DOHH2 (cell line): ENCODE results near the gene IL6.

Experiments used
- H3F3A ChIP-seq: fragments of 200-600 bp; sonication (generic), shearing (Covaris generic); 2 replicates; pipeline ENCODE4 v1.6.0; 2016; ENCODE audit warnings: antibody characterized with exemption, mild to moderate bottlenecking; ENCODE audit not compliant: control insufficient read depth, insufficient read depth
- H3K27ac ChIP-seq: fragments of 200-600 bp; sonication (generic); 2 replicates; pipeline ENCODE4 v1.5.1; 2014; ENCODE audit warnings: low read depth, mild to moderate bottlenecking, low read length, moderate library complexity
- H3K27me3 ChIP-seq: fragments of 200-600 bp; sonication (generic); 2 replicates; pipeline ENCODE4 v1.6.1; 2014; ENCODE audit warnings: mild to moderate bottlenecking, low read length, mixed read lengths; ENCODE audit not compliant: control insufficient read depth
- H3K36me3 ChIP-seq: fragments of 200-600 bp; sonication (generic); 2 replicates; pipeline ENCODE4 v1.6.1; 2014; ENCODE audit warnings: mild to moderate bottlenecking, low read length, moderate library complexity, mixed read lengths; ENCODE audit not compliant: control insufficient read depth
- H3K4me1 ChIP-seq: fragments of 200-600 bp; sonication (generic); 2 replicates; pipeline ENCODE4 v1.6.1; 2014; ENCODE audit warnings: mild to moderate bottlenecking, low read length, mixed read lengths; ENCODE audit not compliant: control insufficient read depth
- H3K4me2 ChIP-seq: fragments of 200-600 bp; sonication (generic); 2 replicates; pipeline ENCODE4 v1.6.0; 2014; ENCODE audit warnings: mild to moderate bottlenecking, low read length, moderate library complexity
- H3K4me3 ChIP-seq: fragments of 200-600 bp; sonication (generic); 2 replicates; pipeline ENCODE4 v1.5.1; 2014; ENCODE audit warnings: mild to moderate bottlenecking, low read length, mixed read lengths
- H3K79me2 ChIP-seq: fragments of 200-600 bp; sonication (generic); 2 replicates; pipeline ENCODE4 v1.6.1; 2014; ENCODE audit warnings: mild to moderate bottlenecking, low read length, mixed read lengths; ENCODE audit not compliant: control insufficient read depth
- H3K9me2 ChIP-seq: fragments of 200-600 bp; sonication (generic); replicated peaks from 2 replicates; pipeline ENCODE4 v1.6.1; 2014; ENCODE audit warnings: mild to moderate bottlenecking, low read length, mixed read lengths; ENCODE audit not compliant: control insufficient read depth
- H3K9me3 ChIP-seq: fragments of 200-600 bp; sonication (generic); 2 replicates; pipeline ENCODE4 v1.6.1; 2014; ENCODE audit warnings: antibody characterized with exemption, low read length, mixed read lengths; ENCODE audit not compliant: control insufficient read depth, insufficient read depth
- H4K20me1 ChIP-seq: fragments of 200-600 bp; sonication (generic); 2 replicates; pipeline ENCODE4 v1.6.0; 2014; ENCODE audit warnings: low read depth, mild to moderate bottlenecking, antibody characterized with exemption, low read length, moderate library complexity; ENCODE audit not compliant: control insufficient read depth, insufficient read depth
- EZH2phosphoT487 ChIP-seq: fragments of 200-600 bp; sonication (generic); IDR thresholded peaks from 2 replicates; pipeline ENCODE4 v1.6.1; 2017; ENCODE audit warnings: borderline replicate concordance, mild to moderate bottlenecking, antibody characterized with exemption, low read length, moderate library complexity, mixed read lengths
- TF ChIP-seq, protein P1 (sequence below): fragments of 200-600 bp; sonication (generic); IDR thresholded peaks from one replicate; pipeline ENCODE4 v1.5.1; 2014; ENCODE audit warnings: antibody characterized with exemption, mild to moderate bottlenecking, low read depth, low read length; ENCODE audit not compliant: poor library complexity, severe bottlenecking

Gene IL6

DNA sequence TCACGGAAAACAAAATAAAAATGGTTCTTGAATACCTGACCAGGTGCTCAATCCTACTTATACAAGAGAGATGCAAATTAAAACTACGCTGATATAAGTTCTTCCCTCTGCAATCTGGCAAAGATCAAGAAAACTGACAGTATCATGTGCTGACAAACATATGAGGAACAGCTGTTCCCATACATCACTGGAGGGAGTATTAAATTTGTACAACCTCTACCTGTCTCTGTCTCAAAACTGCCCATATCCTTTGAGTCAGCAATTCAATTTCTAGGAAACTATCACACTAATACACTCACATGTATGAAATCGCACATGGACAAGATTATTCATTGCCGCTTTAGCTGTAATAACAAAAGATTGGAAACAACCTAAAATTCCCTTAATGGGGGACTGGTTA, 11.0 kb upstream of the IL6 start:
- Histone ChIP-seq H3K4me3 (no peak overlapping the region), H3K4me1 (peaks cover 6% of the 10 kb centered on the region), H3F3A (no peaks in the 10 kb centered on the region), H3K27ac (no peak overlapping the region), H3K79me2 (no peaks in the 10 kb centered on the region), H3K4me2 (no peak overlapping the region), H3K27me3 (peaks cover 73% of the 10 kb centered on the region), H3K36me3 (no peaks in the 10 kb centered on the region), H3K9me3 (no peaks in the 10 kb centered on the region), H4K20me1 (no peaks in the 10 kb centered on the region), H3K9me2 (no peaks in the 10 kb centered on the region)
- TF ChIP-seq, protein P1, sequence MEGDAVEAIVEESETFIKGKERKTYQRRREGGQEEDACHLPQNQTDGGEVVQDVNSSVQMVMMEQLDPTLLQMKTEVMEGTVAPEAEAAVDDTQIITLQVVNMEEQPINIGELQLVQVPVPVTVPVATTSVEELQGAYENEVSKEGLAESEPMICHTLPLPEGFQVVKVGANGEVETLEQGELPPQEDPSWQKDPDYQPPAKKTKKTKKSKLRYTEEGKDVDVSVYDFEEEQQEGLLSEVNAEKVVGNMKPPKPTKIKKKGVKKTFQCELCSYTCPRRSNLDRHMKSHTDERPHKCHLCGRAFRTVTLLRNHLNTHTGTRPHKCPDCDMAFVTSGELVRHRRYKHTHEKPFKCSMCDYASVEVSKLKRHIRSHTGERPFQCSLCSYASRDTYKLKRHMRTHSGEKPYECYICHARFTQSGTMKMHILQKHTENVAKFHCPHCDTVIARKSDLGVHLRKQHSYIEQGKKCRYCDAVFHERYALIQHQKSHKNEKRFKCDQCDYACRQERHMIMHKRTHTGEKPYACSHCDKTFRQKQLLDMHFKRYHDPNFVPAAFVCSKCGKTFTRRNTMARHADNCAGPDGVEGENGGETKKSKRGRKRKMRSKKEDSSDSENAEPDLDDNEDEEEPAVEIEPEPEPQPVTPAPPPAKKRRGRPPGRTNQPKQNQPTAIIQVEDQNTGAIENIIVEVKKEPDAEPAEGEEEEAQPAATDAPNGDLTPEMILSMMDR, result no peak
- no peak for TF ChIP-seq EZH2phosphoT487

DNA sequence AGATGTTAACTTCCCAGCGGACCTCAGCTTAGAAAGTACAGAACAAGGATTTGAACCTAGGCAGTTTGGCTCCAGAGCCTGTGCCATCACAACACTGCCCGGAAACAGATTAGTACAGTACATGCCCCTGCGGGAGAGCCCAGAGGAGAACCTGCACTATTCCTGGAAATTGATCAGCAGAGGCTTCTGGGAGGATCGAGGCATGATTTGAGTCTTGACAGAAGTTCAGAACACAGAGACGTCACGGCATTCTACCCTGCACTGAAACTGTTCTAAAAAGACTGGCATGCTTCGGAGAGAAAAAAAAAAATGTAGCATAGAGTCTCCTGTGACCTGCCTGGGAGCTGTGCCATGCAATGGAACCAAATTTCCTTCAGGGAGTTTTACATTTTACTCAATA, 9.2 kb upstream of the IL6 start:
- no peaks in the 10 kb centered on the region for H4K20me1 ChIP-seq
- H3K79me2 ChIP-seq, result no peaks in the 10 kb centered on the region
- H3F3A ChIP-seq, result no peaks in the 10 kb centered on the region
- peaks cover 81% of the 10 kb centered on the region for H3K27me3 ChIP-seq
- no peak overlapping the region for H3K4me2 ChIP-seq
- TF ChIP-seq EZH2phosphoT487, result no peak
- TF ChIP-seq, protein P1, result no peak
- H3K36me3 ChIP-seq, result no peaks in the 10 kb centered on the region
- peaks cover 3% of the 10 kb centered on the region for H3K4me1 ChIP-seq
- H3K9me2 ChIP-seq, result no peaks in the 10 kb centered on the region
- H3K9me3 ChIP-seq, result no peaks in the 10 kb centered on the region
- no peak overlapping the region for H3K27ac ChIP-seq
- no peak overlapping the region for H3K4me3 ChIP-seq

DNA sequence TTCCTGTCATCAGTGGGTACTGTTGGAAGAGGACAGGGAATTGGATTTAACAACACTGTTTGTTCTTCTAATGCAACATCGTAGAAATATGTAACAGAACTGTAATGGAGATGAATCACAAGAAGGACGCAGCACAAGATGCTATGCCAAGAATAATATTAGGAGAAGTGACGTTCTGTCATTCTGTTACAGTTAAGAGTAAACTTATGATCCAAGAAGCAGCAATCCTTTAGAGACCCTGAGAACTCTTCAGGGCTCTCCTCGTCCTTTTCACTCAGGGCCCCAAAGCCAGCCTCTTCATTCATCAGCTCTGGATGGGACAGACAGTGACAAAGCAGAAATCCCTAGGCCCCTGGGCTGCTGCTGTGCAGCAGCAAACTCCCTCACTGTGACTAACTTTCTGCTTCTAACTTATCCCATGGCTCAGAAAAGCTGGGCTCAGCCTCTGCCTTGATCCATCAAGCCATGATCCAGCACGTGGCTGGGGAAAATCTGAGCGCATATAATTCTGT, 8.7 kb upstream of the IL6 start:
- H3K27ac ChIP-seq, result no peak overlapping the region
- H3K9me2 ChIP-seq, result no peaks in the 10 kb centered on the region
- H3F3A ChIP-seq, result no peaks in the 10 kb centered on the region
- no peaks in the 10 kb centered on the region for H3K4me1 ChIP-seq
- no peaks in the 10 kb centered on the region for H3K36me3 ChIP-seq
- no peaks in the 10 kb centered on the region for H4K20me1 ChIP-seq
- peaks cover 85% of the 10 kb centered on the region for H3K27me3 ChIP-seq
- H3K9me3 ChIP-seq, result no peaks in the 10 kb centered on the region
- TF ChIP-seq EZH2phosphoT487, result no peak
- TF ChIP-seq, protein P1, result no peak
- no peaks in the 10 kb centered on the region for H3K79me2 ChIP-seq
- no peak overlapping the region for H3K4me3 ChIP-seq
- no peak overlapping the region for H3K4me2 ChIP-seq

DNA sequence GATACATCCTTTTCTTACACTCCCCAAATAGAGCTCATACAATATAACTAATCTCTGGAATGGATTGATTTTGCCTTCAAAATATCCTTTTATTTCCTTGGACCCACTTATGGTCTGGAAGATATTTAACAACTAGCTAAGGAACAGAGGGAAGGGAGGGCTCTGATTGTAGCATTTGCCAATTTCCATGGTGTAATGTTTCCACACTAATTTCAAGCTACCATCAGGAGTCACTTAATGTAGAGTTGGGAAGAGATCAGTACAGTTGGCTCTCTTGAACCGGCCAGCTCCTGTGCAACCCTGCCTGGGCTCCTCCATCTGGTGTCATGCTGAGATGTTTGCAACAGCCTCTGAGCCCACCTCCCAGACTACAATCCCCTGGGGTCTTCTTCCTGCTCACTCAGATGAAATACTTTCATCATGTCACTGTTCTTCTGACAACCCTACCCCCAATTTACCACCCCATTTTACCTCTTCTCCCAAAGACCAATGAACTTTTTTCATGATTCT, 8.0 kb upstream of the IL6 start:
- H3K27ac ChIP-seq, result no peak overlapping the region
- H3F3A ChIP-seq, result no peaks in the 10 kb centered on the region
- H3K9me2 ChIP-seq, result no peaks in the 10 kb centered on the region
- H4K20me1 ChIP-seq, result no peaks in the 10 kb centered on the region
- no peaks in the 10 kb centered on the region for H3K9me3 ChIP-seq
- no peak overlapping the region for H3K4me2 ChIP-seq
- H3K4me1 ChIP-seq, result no peaks in the 10 kb centered on the region
- no peak for TF ChIP-seq EZH2phosphoT487
- TF ChIP-seq, protein P1, result no peak
- peaks cover 87% of the 10 kb centered on the region for H3K27me3 ChIP-seq
- H3K36me3 ChIP-seq, result no peaks in the 10 kb centered on the region
- no peak overlapping the region for H3K4me3 ChIP-seq
- no peaks in the 10 kb centered on the region for H3K79me2 ChIP-seq
